ENCODE results near the gene ETV7. TPM values are rescaled to one million over a fixed set of nuclear protein-coding genes. Genes with fewer than 3 reads are reported as not detected.

ETV7 gene
- total and polyA plus RNA-seq, 2 experiments from 2014 or later = 0.47 to 1.2 TPM

DNA sequence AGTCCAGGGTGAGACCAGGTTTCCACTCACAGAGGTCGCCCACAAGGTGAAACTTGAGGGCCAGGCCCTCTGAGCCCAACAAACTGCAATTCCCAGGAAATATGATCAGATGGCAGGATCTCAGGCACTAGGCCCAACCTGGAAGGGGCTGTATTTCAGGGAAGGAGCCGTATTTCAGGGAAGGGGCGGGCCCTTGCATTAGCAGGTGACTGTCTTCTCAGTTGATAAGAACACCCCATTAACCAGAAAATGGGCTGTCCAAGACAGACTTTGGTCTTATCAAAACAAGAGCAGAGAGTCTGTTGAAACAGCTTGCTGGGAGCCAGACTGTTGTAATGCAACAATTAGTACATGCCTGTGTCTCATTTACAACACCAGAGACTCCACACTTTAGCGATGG, 39.8 kb downstream of the ETV7 start (continued):
- TF ChIP-seq CREB1 (CRISPR knock-in tag; IDR thresholded peaks at IDR 0.05; ENCODE audit: low read depth) (no peak), NANOG (IDR thresholded peaks at IDR 0.05; ENCODE audit: borderline replicate concordance) (no peak), ZNF462 (CRISPR knock-in tag; IDR thresholded peaks at IDR 0.05) (no peak), ZNF114 (CRISPR knock-in tag; IDR thresholded peaks at IDR 0.05) (no peak), STAT1 (IDR thresholded peaks at IDR 0.05; ENCODE audit: unreplicated experiment) (no peak)

DNA sequence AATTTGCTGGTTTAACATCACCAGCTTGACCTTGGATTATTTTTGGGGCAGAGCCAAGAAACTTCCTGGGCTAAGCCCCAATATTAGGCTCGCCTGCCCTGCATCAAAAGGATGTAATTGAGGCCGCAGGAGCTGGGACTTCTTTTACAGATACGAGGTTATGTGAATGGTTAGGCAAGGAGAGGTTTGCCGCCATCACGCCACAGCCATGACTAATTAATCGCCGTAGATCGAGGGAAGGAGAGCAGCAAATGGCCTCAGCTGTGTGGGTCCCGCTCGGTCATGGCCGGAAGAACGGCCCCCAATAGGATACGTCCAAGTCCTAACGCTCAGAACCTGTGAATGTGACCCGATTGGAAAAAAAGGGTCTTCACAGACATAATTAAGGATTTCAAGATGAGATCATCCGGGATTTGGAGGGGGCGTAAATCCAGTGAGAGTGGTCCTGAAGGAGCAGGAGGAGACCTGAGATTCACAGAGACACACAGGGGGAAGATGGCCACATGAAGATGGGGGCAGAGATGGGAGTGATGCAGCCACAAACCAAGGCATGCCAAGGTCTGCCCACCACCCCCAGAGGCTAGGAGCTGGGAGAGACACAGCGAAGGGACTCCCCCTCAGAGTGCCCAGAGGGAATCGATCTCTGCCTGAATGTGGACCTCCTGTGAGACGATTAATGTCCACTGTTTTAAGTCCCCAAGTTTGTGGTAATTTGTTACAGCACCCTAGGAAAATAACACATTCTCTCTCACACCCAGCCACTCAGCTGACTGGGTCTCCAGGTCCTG, 40.8 kb downstream of the ETV7 start:
- ATAC-seq (no peak), DNase-seq (ENCODE audit: low spot score) (no peak)
- H3K9me3 Mint-ChIP-seq = no peaks in the 10 kb centered on the region
- no peak overlapping the region for H3K4me3 ChIP-seq
- no peak overlapping the region for H3K27ac ChIP-seq (ENCODE audit: low read depth)
- peaks cover 9% of the 10 kb centered on the region for H3K27me3 Mint-ChIP-seq (ENCODE audit: insufficient read depth, low read depth, poor library complexity)
- H3K9me2 ChIP-seq (ENCODE audit: insufficient read depth) = no peaks in the 10 kb centered on the region
- no peak overlapping the region for H3K4me3 Mint-ChIP-seq
- no peaks in the 10 kb centered on the region; the same call in 1 of the 2 replicates for H3K4me1 ChIP-seq (ENCODE audit: insufficient read depth)
- H3K36me3 ChIP-seq (ENCODE audit: insufficient read depth) = no peaks in the 10 kb centered on the region
- H3K4me1 Mint-ChIP-seq = peaks cover 4% of the 10 kb centered on the region; the same call in 2 of the 3 replicates
- H3K27ac Mint-ChIP-seq = no peak overlapping the region
- no peaks in the 10 kb centered on the region for H3K79me2 ChIP-seq (replicated peaks; ENCODE audit: insufficient read depth)
- no peaks in the 10 kb centered on the region for H3F3A ChIP-seq (replicated peaks; ENCODE audit: low read depth)
- no peaks in the 10 kb centered on the region for H4K20me1 ChIP-seq (replicated peaks; ENCODE audit: insufficient read depth)
- peak overlapping the region; percentile 47 for H2AFZ ChIP-seq
- no peaks in the 10 kb centered on the region for H3K36me3 Mint-ChIP-seq (ENCODE audit: low read depth)
- no peaks in the 10 kb centered on the region for H3K27me3 ChIP-seq (ENCODE audit: insufficient read depth)
- H3K4me2 ChIP-seq = no peak overlapping the region
- TF ChIP-seq NANOG (IDR thresholded peaks at IDR 0.05; ENCODE audit: borderline replicate concordance) (no peak), ZNF331 (CRISPR knock-in tag; IDR thresholded peaks at IDR 0.05; ENCODE audit: low read depth) (no peak), EZH2phosphoT487 (IDR thresholded peaks at IDR 0.05; ENCODE audit: unreplicated experiment) (no peak), EZH2 (IDR thresholded peaks at IDR 0.05; ENCODE audit: low read depth, unreplicated experiment) (no peak), REST (IDR thresholded peaks at IDR 0.05; ENCODE audit: unreplicated experiment) (no peak), JUNB (IDR thresholded peaks at IDR 0.05; ENCODE audit: unreplicated experiment) (no peak), POLR2AphosphoS5 (IDR thresholded peaks at IDR 0.05; ENCODE audit: low read depth) (no peak), CREB1 (CRISPR knock-in tag; IDR thresholded peaks at IDR 0.05; ENCODE audit: low read depth) (no peak)
- TF ChIP-seq, protein P1, sequence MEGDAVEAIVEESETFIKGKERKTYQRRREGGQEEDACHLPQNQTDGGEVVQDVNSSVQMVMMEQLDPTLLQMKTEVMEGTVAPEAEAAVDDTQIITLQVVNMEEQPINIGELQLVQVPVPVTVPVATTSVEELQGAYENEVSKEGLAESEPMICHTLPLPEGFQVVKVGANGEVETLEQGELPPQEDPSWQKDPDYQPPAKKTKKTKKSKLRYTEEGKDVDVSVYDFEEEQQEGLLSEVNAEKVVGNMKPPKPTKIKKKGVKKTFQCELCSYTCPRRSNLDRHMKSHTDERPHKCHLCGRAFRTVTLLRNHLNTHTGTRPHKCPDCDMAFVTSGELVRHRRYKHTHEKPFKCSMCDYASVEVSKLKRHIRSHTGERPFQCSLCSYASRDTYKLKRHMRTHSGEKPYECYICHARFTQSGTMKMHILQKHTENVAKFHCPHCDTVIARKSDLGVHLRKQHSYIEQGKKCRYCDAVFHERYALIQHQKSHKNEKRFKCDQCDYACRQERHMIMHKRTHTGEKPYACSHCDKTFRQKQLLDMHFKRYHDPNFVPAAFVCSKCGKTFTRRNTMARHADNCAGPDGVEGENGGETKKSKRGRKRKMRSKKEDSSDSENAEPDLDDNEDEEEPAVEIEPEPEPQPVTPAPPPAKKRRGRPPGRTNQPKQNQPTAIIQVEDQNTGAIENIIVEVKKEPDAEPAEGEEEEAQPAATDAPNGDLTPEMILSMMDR (conservative IDR thresholded peaks at IDR 0.05; ENCODE audit: low read depth in 2 of 2) = no peak
